HG02973 (cell line): ENCODE measurements around the gene ALG14.
"Not testable (repeated sequence)": the region's sequence is repeated elsewhere in the genome, so short reads cannot be mapped to it uniquely, and the experiment has no call there.

Experiments used
- ATAC-seq: cut with Tn5 transposase; IDR thresholded peaks from one replicate; pipeline ENCODE4 v1.9.1; 2021; ENCODE audit warnings: moderate library complexity; ENCODE audit not compliant: unreplicated experiment

ALG14 gene

GRCh38 chr1:95043141-95043980 is 29.4 kb downstream of the ALG14 start:
- peak; percentile 94 for ATAC-seq

GRCh38 chr1:95042286-95042685 is 30.5 kb downstream of the ALG14 start:
- ATAC-seq = no peak

- no peak for ATAC-seq
These were observed 31.1 kb downstream of the ALG14 start for GRCh38 chr1:95041491-95042165.

GRCh38 chr1:95040032-95040525 is 32.7 kb downstream of the ALG14 start:
- ATAC-seq = no peak

GRCh38 chr1:95039360-95040031 is 33.3 kb downstream of the ALG14 start:
- no peak for ATAC-seq

- no peak for ATAC-seq
These were observed 37.2 kb downstream of the ALG14 start for GRCh38 chr1:95035536-95035935.

- ATAC-seq = no peak
These were observed 38.2 kb downstream of the ALG14 start for GRCh38 chr1:95034506-95034905.

GRCh38 chr1:95033843-95034242 is 38.9 kb downstream of the ALG14 start:
- no peak for ATAC-seq

- no peak for ATAC-seq
These were observed 43.2 kb downstream of the ALG14 start for GRCh38 chr1:95029532-95029931.

- ATAC-seq = no peak
These were observed 43.8 kb downstream of the ALG14 start for GRCh38 chr1:95028954-95029353.

GRCh38 chr1:95027046-95027445 is 45.7 kb downstream of the ALG14 start:
- ATAC-seq = no peak

GRCh38 chr1:95023399-95024043 is 49.2 kb downstream of the ALG14 start:
- ATAC-seq = no peak

- ATAC-seq = no peak
These were observed 50.2 kb downstream of the ALG14 start for GRCh38 chr1:95022644-95022926.

- ATAC-seq = no peak
These were observed 50.7 kb downstream of the ALG14 start for GRCh38 chr1:95021805-95022643.

- no peak for ATAC-seq
These were observed 51.6 kb downstream of the ALG14 start for GRCh38 chr1:95021119-95021518.

GRCh38 chr1:95019466-95019865 is 53.3 kb downstream of the ALG14 start:
- ATAC-seq = not testable (repeated sequence)

GRCh38 chr1:95018602-95019369 is 54.0 kb downstream of the ALG14 start:
- ATAC-seq = no peak

- ATAC-seq = no peak
These were observed 55.0 kb downstream of the ALG14 start for GRCh38 chr1:95017775-95018174.

- ATAC-seq = no peak
These were observed 57.7 kb downstream of the ALG14 start for GRCh38 chr1:95015076-95015475.
